Colonic mucosa (tissue), 4 donors: ENCODE measurements around the gene SLC38A6. TPM values are rescaled to one million over a fixed set of nuclear protein-coding genes. Genes with fewer than 3 reads are reported as not detected.

Experiments
- DNase-seq: peaks from one replicate; pipeline ENCODE4 v3.0.0-alpha.2; 2020
- H3K27ac ChIP-seq: fragments of 200-600 bp; one replicate; pipeline ENCODE4 v1.8.0; 2021
- H3K27me3 ChIP-seq: fragments of 200-600 bp; one replicate; pipeline ENCODE4 v1.8.0; 2021
- H3K36me3 ChIP-seq: fragments of 200-600 bp; one replicate; pipeline ENCODE4 v1.8.0; 2021
- H3K4me1 ChIP-seq: fragments of 200-600 bp; one replicate; pipeline ENCODE4 v1.8.0; 2021; ENCODE audit warnings: mild to moderate bottlenecking
- H3K4me3 ChIP-seq: fragments of 200-600 bp; one replicate; pipeline ENCODE4 v1.8.0; 2021
- H3K9ac ChIP-seq, 2 donors: one replicate each; pipeline ENCODE4 v1.7.0; 2013; ENCODE audit warnings: control low read depth in 2 of 2, low read depth in 2 of 2, low read length in 2 of 2
- H3K9me3 ChIP-seq: fragments of 200-600 bp; one replicate; pipeline ENCODE4 v1.8.0; 2021
- CTCF ChIP-seq: fragments of 200-600 bp; IDR thresholded peaks from one replicate; pipeline ENCODE4 v1.8.0; 2022; ENCODE audit warnings: antibody characterized with exemption, mild to moderate bottlenecking
- intact Hi-C: fragments of 100-400 bp; cut with DNase I; formaldehyde crosslinking; loops from one replicate; pipeline ENCODE4 v1.14.1; 2022
- total RNA-seq, 2 donors: library from RNA; stranded (reverse); fragmentation: NEBNext Ultra II Directional in 1 of 2; extraction: Animal tissue kit (Norgen Biotek cat#: 25700) in 1 of 2; gene quantifications; one replicate each; pipeline ENCODE4 v1.2.1, GENCODE V29; 2021
- donor health status: healthy.
- donor health status: DM: no; HTN: no; CAD: no.
- donor health status: DM: no; HTN: no; CAD: no.

SLC38A6 gene
- total RNA-seq, 2 donors from 2014 or later, result 5.0 to 7.8 TPM

GRCh38 chr14:60975551-60975950 is 5.5 kb upstream of the SLC38A6 start:
- no peak overlapping the region for H3K27ac ChIP-seq
- no peak for DNase-seq
- intact Hi-C loops, result no loop called here

GRCh38 chr14:60977847-60978246 is 3.2 kb upstream of the SLC38A6 start:
- no peaks in the 10 kb centered on the region for H3K27me3 ChIP-seq
- H3K4me3 ChIP-seq, result no peak overlapping the region
- no peak overlapping the region for H3K27ac ChIP-seq
- no peak overlapping the region for H3K9ac ChIP-seq
- intact Hi-C loops, result no loop called here
- no peaks in the 10 kb centered on the region for H3K36me3 ChIP-seq
- no peaks in the 10 kb centered on the region for H3K9me3 ChIP-seq
- DNase-seq, result no peak
- TF ChIP-seq CTCF, result no peak
- peaks cover 3% of the 10 kb centered on the region for H3K4me1 ChIP-seq

More at GRCh38 chr14:60975551-60975950, 5.5 kb upstream of the SLC38A6 start:
- no peak overlapping the region for H3K4me3 ChIP-seq
- H3K9ac ChIP-seq, result no peak overlapping the region
- H3K36me3 ChIP-seq, result no peaks in the 10 kb centered on the region
- no peaks in the 10 kb centered on the region for H3K9me3 ChIP-seq
- H3K27me3 ChIP-seq, result no peaks in the 10 kb centered on the region
- peaks cover 3% of the 10 kb centered on the region for H3K4me1 ChIP-seq
- no peak for TF ChIP-seq CTCF

GRCh38 chr14:60981633-60982455 is 799 bp downstream of the SLC38A6 start:
- Histone ChIP-seq H3K27me3 (no peaks in the 10 kb centered on the region), H3K27ac (peak overlapping the region; percentile 81), H3K4me1 (peaks cover 3% of the 10 kb centered on the region), H3K9ac (peak overlapping the region; percentile 56 to 84), H3K36me3 (no peaks in the 10 kb centered on the region), H3K4me3 (peak overlapping the region; percentile 83), H3K9me3 (no peaks in the 10 kb centered on the region)
- intact Hi-C loops, result no loop called here
- TF ChIP-seq CTCF, result no peak
- no peak for DNase-seq

GRCh38 chr14:60984196-60984595 is 3.2 kb downstream of the SLC38A6 start:
- Histone ChIP-seq H3K9ac (no peak overlapping the region), H3K27me3 (no peaks in the 10 kb centered on the region)
- TF ChIP-seq CTCF, result no peak

GRCh38 chr14:60986500-60986899 is 5.5 kb downstream of the SLC38A6 start:
- no peak overlapping the region for H3K27ac ChIP-seq
- H3K4me1 ChIP-seq, result no peaks in the 10 kb centered on the region
- no peak for DNase-seq
- H3K4me3 ChIP-seq, result no peak overlapping the region
- H3K9ac ChIP-seq, result no peak overlapping the region
- no peaks in the 10 kb centered on the region for H3K27me3 ChIP-seq
- no peaks in the 10 kb centered on the region for H3K36me3 ChIP-seq
- H3K9me3 ChIP-seq, result no peaks in the 10 kb centered on the region
- intact Hi-C loops, result no loop called here
- TF ChIP-seq CTCF, result no peak

More at GRCh38 chr14:60984196-60984595, 3.2 kb downstream of the SLC38A6 start:
- Histone ChIP-seq H3K4me3 (no peak overlapping the region), H3K9me3 (no peaks in the 10 kb centered on the region), H3K36me3 (no peaks in the 10 kb centered on the region), H3K4me1 (peaks cover 3% of the 10 kb centered on the region), H3K27ac (no peak overlapping the region)
- intact Hi-C loops, result no loop called here
- DNase-seq, result no peak
